Vagina (tissue), 2 donors: ENCODE measurements around the gene AASDH. TPM values are rescaled to one million over a fixed set of nuclear protein-coding genes. Genes with fewer than 3 reads are reported as not detected.

Source experiments
- DNase-seq, 2 donors: peaks; one replicate each; pipeline ENCODE4 v3.0.0-alpha.2; 2017; ENCODE audit errors: extremely low spot score in 2 of 2
- H3K27ac ChIP-seq: fragments of 200-600 bp; sonication (generic); one replicate; pipeline ENCODE4 v1.5.1; 2019
- H3K27me3 ChIP-seq: fragments of 200-600 bp; sonication (generic); one replicate; pipeline ENCODE4 v1.5.1; 2019
- H3K36me3 ChIP-seq, 2 donors: fragments of 200-600 bp; sonication (generic); one replicate each; pipeline ENCODE4 v1.5.1; 2017 to 2019
- H3K4me1 ChIP-seq: fragments of 200-600 bp; sonication (generic); one replicate; pipeline ENCODE4 v1.5.1; 2019
- H3K4me3 ChIP-seq, 2 donors: fragments of 200-600 bp; sonication (generic); 1 replicate in 1 of 2; 2 replicates in 1 of 2; pipeline ENCODE4 v1.5.1; 2016 to 2019
- H3K9me3 ChIP-seq: fragments of 200-600 bp; sonication (generic); one replicate; pipeline ENCODE4 v1.5.1; 2019
- CTCF ChIP-seq, 3 experiments: fragments of 450-650 bp in 2 of 3; fragments of 200-600 bp in 1 of 3; sonication (generic) in 1 of 3; IDR thresholded peaks; one replicate each; pipeline ENCODE4 v1.5.1; 2017 to 2019; ENCODE audit warnings: antibody characterized with exemption in 3 of 3, mild to moderate bottlenecking in 2 of 3, moderate library complexity in 2 of 3
- POLR2A ChIP-seq, 2 donors: fragments of 450-650 bp; IDR thresholded peaks; one replicate each; pipeline ENCODE4 v1.6.1; 2017; ENCODE audit warnings: antibody characterized with exemption in 2 of 2, mild to moderate bottlenecking in 2 of 2, moderate library complexity in 2 of 2
- POLR2AphosphoS5 ChIP-seq, 2 donors: sonication (generic); formaldehyde crosslinking; IDR thresholded peaks; one replicate each; pipeline ENCODE4 v1.9.0; 2017; ENCODE audit warnings: antibody characterized with exemption in 2 of 2, mild to moderate bottlenecking in 2 of 2, low read depth in 1 of 2; ENCODE audit not compliant: insufficient read depth in 1 of 2
- intact Hi-C: fragments of 100-400 bp; cut with DNase I; formaldehyde crosslinking; loops from one replicate; pipeline ENCODE4 v1.15.1; 2023
- total RNA-seq: library from RNA; depleted of rRNA; stranded (reverse); fragments of >200 nt; gene quantifications from one replicate; pipeline ENCODE4 v1.2.3, GENCODE V29; 2016

Gene AASDH
- total RNA-seq, 1 donor from 2014 or later, result 6.6 TPM

GRCh38 chr4:56301997-56302496, 85.2 kb downstream of the AASDH start:
- intact Hi-C loops, result no loop called here
- Histone ChIP-seq H3K9me3 (no peaks in the 10 kb centered on the region), H3K4me1 (no peaks in the 10 kb centered on the region), H3K27ac (no peak overlapping the region), H3K27me3 (no peaks in the 10 kb centered on the region), H3K36me3 (no peaks in the 10 kb centered on the region), H3K4me3 (no peak overlapping the region)
- TF ChIP-seq POLR2AphosphoS5 (IDR thresholded peaks at IDR 0.05; ENCODE audit: insufficient read depth in 1 of 2, low read depth in 1 of 2), result no peak
- no peak for TF ChIP-seq POLR2A (IDR thresholded peaks at IDR 0.05)
- no peak for TF ChIP-seq CTCF (IDR thresholded peaks at IDR 0.05)
- peak in 1 of 2 donors; percentile 80 for DNase-seq

DNA sequence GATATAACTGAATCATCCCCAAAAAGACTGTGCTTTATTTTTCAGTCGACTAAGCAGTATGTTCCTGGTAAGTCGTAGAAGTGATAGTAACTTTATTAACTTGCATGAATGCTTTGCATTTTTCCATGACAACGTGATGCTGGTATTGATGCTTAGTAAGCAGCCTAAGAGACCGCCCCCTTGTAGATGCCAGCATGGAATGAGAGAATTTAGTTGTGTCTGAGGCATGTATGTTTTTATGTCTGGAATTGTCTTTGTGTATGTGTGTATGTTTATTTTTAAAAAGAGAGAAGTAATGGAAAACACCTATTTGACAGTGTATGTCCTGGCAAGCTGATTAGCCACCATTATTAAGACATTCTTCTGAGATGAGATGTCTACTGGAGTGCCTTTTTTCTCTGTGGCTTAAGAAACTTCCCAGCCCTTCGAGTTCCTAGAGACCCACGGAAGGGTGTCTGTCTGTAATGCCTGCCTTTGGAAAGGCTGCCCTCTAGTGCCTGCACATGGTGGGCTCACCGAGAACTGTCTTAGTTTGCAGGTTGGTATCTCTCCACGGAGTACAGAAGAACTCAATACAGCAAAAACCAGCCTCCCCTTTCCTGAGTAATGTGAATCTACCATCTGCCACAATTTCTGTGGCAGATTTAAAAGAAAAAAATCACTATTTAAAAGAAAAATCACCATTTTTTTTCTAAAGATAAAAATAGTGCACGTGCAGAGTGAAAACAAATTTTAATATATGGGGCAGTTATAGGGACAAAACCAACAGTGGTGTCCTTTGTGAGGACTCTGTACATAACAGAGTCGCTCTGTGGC, 85.9 kb downstream of the AASDH start:
- H3K4me1 ChIP-seq, result no peaks in the 10 kb centered on the region
- peak; percentile 8 to 59 (median 46) for TF ChIP-seq CTCF (IDR thresholded peaks at IDR 0.05)
- TF ChIP-seq POLR2A (IDR thresholded peaks at IDR 0.05), result no peak
- H3K27ac ChIP-seq, result no peak overlapping the region
- H3K27me3 ChIP-seq, result no peaks in the 10 kb centered on the region
- no peaks in the 10 kb centered on the region for H3K36me3 ChIP-seq
- no peaks in the 10 kb centered on the region for H3K9me3 ChIP-seq
- H3K4me3 ChIP-seq, result no peak overlapping the region
- intact Hi-C loops, result no loop called here
- peak in 1 of 2 donors; percentile 87 for DNase-seq

DNA sequence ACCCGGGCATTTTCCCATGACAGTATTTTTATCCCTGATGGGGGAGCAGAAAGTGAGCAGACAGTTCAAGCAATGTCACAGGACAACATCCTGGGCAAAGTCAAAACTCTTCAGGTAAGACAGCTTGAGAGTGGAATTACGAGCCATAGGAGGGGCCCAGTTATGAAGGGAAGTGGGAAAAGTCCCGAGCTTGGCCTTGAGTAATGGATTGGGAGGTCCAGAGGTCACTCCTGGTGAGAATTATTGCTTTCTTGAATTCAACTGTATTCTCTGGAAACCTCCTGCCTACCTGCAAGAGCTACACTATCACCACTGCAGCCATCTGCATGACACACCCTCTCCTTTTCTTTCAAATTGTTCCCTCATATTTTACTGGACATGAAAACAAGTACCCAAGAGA, 89.1 kb downstream of the AASDH start:
- Histone ChIP-seq H3K9me3 (no peaks in the 10 kb centered on the region), H3K36me3 (no peaks in the 10 kb centered on the region), H3K4me3 (no peak overlapping the region), H3K4me1 (no peaks in the 10 kb centered on the region), H3K27me3 (no peaks in the 10 kb centered on the region), H3K27ac (no peak overlapping the region)
- DNase-seq, result no peak
- intact Hi-C loops, result no loop called here
- TF ChIP-seq POLR2A (IDR thresholded peaks at IDR 0.05), result no peak
- no peak for TF ChIP-seq CTCF (IDR thresholded peaks at IDR 0.05)
- TF ChIP-seq POLR2AphosphoS5 (IDR thresholded peaks at IDR 0.05; ENCODE audit: insufficient read depth in 1 of 2, low read depth in 1 of 2), result no peak

- H3K27ac ChIP-seq, result no peak overlapping the region
- H3K36me3 ChIP-seq, result no peaks in the 10 kb centered on the region
- no peak overlapping the region for H3K4me3 ChIP-seq
- no peaks in the 10 kb centered on the region for H3K9me3 ChIP-seq
- no peaks in the 10 kb centered on the region for H3K4me1 ChIP-seq
- intact Hi-C loops, result no loop called here
- H3K27me3 ChIP-seq, result no peaks in the 10 kb centered on the region
- DNase-seq, result no peak
- TF ChIP-seq CTCF (IDR thresholded peaks at IDR 0.05) (no peak), POLR2A (IDR thresholded peaks at IDR 0.05) (no peak), POLR2AphosphoS5 (IDR thresholded peaks at IDR 0.05; ENCODE audit: insufficient read depth in 1 of 2, low read depth in 1 of 2) (no peak)
Observed at GRCh38 chr4:56297776-56298175, 89.5 kb downstream of the AASDH start.

DNA sequence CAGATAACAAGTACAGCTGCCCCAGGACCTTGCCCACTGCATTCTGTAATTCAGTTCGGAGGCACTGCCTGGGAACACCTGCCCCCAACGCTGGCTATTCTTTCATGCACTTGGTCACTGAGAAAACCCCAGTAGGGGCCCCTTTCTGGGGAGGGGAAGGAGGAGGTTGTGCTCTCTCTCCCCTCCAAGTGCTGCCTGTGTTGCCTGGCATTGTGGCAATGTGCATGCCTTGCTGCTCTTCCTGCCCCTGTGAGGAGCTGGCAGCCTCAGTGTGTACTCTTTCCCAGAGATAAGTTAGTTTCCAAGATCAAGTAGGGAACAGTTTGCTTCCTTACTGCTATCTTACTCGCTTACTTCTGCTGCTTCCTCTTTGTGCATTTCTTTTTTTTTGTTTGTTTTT, 90.8 kb downstream of the AASDH start:
- TF ChIP-seq POLR2A (IDR thresholded peaks at IDR 0.05), result no peak
- TF ChIP-seq POLR2AphosphoS5 (IDR thresholded peaks at IDR 0.05; ENCODE audit: insufficient read depth in 1 of 2, low read depth in 1 of 2), result no peak
- TF ChIP-seq CTCF (IDR thresholded peaks at IDR 0.05), result no peak
- intact Hi-C loops, result no loop called here
- no peaks in the 10 kb centered on the region for H3K27me3 ChIP-seq

More for the DNA sequence above, 90.8 kb downstream of the AASDH start:
- H3K27ac ChIP-seq, result no peak overlapping the region
- H3K9me3 ChIP-seq, result no peaks in the 10 kb centered on the region
- H3K4me1 ChIP-seq, result no peaks in the 10 kb centered on the region
- no peak for DNase-seq
- no peaks in the 10 kb centered on the region for H3K36me3 ChIP-seq
- no peak overlapping the region for H3K4me3 ChIP-seq
